ENCODE results near the gene PLB1.

Gene PLB1

DNA sequence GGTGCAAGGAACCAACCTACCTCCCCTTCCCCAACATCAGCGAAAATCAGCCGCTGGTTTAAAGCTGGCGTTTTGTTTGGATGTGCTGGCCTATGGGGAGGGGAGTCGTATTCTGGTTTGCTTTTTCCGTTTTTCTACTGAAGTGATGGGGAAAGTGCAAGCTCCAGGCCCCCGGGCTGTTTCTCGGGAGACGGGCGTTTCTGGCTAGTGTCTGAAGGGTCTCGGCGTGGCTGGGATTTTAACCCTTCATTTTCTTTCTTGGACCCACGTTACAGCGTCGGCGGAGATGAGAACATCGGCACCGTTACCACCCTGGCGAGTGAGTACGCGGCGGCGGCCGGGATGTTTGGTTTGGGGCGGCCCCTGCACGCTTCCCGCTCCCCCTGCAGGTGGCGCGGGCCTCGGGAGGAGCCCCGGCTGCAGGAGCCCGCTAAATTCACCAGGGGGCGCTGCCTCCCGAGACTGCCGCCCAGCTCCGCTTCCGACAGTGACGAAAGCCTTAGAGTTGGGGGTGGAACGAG, 70.7 kb downstream of the PLB1 start:
- peak; percentile 90 for DNase-seq

DNA sequence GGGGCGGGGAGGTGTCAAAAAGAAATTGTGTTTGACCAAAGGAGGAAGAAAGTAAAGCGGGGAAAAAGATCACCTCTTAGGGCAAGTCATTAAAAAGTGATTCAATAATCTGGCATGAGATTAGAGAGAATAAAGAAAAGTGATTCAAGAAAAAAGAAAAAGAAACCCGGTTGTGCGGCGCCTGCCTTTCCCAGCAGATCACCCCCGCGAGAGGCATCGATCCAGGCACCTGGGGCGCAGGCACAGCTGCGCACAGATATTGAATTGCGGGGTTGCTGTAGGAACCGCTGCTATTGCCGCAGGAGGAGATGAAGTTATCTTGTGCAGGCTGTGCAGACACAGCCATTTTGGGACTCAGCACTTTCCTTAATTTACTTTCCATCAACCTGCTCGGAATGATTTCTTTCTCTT, 71.2 kb downstream of the PLB1 start:
- no peak for DNase-seq

DNA sequence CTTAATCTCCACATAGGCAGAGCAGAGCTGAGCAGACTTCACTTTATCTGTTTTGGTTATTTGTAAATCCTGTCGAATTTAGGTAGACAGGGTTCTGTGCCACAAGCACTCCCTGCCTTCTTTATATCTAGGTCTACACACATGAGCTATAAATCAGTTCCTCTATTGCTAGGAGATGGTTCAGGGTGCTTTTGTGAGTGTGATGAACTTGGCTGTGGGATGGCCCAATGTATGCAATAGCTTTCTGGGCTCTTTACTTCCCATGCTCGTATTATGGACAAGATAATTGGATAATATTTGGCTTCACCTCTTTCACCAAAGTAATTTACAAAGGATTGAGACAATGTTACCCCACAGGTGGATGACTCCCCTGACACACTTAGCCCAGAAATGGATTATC, 72.2 kb downstream of the PLB1 start:
- no peak for DNase-seq

DNA sequence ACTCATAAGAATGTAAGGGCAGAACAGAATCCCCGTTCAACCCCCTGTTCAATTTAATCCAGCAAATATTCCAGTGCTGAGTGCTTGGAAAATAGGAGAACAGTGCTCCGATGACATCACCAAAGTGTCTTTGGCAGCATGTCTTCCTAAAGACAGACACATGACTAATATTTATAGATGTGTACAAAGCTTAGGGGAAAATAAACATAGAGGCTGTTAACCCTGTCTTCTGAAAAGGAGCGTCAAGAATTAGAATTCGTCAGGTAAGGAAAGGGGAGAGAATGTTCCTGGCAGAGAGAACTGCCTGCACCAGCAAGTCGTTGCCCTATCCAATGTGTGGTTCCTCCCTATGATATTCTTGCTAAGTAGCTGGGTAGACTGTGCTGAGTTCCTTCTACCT, 72.7 kb downstream of the PLB1 start:
- DNase-seq = no peak

DNA sequence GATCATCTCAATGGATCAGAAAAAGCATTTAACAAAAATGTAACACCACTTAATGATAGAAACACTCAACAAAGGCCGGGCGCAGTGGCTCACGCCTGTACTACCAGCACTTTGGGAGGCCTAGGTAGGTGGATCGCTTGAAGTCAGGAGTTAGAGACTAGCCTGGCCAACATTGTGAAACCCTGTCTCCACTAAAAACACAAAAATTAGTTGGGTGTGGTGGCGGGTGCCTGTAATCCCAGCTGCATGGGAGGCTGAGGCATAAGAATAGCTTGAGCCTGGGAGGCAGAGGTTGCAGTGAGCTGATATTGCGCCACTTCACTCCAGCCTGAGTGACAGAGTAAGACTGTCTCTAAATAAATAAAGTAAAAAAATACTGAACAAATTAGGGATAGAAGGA, 74.6 kb downstream of the PLB1 start:
- no peak for DNase-seq

DNA sequence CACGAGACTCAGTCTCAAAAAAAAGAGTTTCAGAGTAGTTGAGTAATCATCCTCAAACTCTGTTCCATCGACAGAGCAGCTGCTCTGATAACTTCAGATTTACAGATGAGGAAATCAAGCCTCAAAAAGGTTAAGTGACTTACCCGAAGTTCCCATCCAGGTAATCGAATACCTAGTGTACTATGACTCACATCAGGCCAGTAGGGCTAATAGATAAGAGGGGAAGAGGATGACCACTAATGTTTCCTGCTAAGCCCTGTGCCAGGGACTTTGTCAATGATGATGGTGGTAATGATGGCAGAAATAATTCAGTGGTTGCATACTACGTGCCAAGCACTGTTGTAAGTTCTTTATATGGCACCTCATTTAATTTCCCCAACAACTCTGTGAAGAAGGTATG, 80.9 kb downstream of the PLB1 start:
- DNase-seq = no peak

DNA sequence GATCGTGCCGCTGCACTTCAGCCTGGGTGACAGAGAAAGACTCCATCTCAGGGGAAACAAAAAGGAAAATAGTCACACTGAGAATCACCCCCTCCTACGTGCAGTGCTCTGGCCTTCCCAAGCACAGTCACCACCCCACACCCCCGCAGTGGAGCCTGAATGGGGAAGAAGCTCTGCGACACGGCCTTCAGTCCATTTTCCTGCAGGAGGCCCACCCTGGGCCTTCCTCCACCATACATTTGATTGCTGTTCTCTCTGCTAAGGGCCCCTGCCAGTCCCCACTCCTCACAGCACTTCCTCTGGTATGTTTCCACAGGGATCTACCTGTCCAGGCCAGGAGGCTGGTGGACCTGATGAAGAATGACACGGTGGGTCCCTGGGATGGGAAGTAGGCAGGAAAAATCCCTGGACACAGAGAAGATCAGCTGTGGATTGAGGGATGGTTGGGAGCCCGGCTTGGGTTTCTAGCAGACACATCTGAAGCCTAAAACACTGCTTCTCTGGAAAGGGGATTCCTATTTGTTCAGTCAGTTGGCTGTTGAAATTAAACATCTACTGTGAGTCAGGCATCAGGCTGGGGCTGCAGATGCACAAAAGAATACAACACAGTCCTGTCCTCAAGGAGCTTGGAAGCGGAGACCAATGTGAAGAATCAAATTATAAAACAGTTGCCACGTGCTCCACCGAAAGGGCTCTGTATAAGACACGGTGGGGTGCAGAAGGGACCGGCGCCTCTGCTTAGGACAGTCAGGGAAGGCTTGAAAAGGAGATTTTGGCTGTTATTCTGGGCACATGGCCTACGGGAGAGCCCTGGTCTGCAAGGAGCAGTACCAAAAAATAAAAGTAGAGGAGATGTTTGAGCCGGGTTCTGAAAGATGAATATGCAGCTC, 82.2 kb downstream of the PLB1 start:
- DNase-seq = no peak

DNA sequence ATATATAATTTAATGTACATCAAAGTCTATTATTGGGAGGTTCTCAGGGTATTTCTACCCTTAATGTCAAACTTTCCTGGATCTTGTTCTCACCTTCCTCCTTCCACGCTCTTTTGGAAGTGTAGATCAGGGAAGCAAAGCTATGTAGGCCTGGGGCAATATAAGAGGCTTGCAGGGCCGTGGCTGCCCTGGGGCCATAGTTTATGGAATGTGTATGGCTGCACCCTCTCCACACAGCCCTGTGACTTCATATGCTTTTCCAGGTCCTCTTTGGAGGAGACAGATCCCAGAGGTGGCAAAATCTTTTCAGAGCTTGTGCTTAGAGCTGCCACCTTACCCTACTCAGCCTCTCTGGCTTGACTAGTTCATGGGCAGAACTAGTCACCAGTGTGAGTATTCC, 82.9 kb downstream of the PLB1 start:
- DNase-seq = no peak

DNA sequence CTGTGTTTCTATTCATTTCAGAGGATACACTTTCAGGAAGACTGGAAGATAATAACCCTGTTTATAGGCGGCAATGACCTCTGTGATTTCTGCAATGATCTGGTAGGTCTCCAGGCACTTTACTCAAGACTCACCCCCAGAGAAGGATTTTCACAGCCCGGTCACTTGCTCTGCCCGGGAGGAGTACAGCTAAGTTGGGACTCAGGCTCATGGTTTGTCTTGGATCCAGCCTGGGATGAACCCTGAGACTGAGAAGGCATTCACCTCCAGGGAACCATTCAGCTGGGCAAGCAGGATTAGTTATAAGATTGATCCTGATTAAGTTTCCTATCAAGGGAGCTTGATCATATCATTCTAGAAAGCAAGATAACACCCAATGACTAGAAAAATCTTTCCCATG, 83.7 kb downstream of the PLB1 start:
- DNase-seq = no peak

DNA sequence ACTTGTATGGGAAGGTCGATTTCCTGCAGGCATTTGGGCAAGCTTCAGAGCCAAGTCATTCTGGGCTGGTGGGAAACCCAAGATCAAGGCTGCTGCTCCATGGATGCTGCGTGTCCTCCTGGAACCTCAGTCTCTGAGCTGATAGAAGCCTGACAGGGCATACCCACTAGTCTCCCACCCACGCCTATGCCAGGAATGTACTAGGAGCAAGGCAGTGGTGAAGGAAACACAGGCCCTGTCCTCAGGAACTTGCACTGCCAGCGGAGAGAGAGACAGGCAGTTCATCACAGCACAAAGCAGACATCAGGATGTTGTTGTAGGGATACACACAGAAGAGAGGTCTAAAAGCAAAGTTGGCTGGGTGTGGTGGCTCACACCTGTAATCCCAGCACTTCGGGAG, 84.2 kb downstream of the PLB1 start:
- DNase-seq = no peak

DNA sequence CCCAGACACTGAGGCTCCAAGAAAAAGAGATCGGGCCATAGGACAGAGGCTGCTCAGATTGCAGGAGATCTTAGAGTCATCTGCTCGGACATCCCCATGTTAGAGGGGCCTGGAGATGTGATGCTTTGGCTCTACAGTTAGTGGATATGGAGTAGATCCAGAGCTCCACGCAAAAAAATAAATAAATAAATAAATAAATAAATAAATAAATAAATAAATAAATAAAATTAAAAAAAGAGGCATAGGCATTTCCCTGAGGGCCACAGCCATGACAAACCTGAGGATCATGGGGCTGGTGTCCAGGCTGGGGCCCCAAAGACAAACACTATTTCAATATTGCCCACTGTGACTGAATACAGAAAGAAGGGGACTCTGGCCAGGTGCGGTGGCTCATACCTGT, 85.5 kb downstream of the PLB1 start:
- no peak for DNase-seq

DNA sequence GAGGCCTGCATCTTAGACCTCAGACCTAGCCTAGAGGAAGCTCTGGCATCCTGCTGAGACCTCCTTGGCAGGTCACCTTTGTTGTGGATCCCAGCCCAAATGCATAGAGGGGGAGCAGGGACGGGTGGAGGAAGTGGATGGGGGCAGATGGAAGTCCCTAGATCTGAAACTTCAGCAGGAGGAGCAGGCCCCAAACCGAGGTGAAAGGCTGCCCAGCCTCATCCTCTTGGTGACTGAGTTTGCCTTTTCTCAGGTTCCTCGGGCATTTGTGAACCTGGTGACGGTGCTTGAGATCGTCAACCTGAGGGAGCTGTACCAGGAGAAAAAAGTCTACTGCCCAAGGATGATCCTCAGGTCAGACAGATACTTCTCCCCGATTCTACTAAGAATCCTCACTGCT, 86.3 kb downstream of the PLB1 start:
- no peak for DNase-seq

DNA sequence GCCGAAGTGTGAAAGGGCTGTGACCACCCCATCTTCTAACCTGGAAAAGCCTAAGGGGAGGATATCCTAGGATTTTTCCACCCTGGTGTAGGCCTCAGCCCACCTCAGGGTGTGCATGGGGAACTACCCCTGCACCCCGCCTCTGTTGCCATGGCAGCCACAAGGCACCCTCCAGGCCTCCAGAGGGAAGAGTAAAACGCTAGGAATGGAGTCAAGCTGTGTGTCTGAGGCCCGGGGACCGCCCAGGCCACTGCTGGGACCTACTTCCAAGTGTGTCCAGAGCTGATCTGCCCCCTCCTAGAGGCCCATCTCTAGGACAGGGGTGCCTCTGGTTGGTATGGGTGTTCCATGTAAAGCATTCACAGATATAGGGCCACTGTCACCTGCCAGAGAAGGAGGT, 86.7 kb downstream of the PLB1 start:
- no peak for DNase-seq

DNA sequence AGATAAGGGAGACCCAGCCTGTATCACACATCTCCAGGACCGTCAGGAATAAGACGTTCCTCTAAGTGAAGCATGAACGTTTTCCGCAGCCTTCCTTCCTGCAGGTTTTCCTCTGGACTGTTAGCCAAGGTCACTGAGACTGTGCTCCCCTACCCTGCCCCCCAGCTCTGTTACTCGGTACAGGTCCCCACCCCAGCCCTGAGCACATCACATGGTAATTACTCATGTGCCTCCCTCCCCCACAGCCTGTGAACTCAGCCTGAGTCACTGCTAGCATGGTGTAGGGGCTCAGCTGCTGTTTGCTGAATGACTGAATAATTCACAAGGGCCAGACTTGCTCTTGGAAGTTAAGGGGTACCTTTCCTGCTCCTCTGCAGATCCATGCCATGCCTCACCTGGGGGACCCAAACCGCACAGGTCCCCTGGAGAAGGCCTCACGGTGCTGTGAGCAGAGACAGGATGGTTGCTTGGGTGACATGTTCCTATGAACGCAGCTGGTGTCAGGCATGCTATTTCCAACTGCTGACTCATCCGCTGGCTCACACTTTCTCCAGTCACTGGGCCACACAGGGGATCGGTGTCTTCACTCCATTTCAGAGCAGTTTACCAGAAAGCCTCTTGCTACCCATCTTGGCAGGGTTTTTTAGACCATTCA, 88.2 kb downstream of the PLB1 start:
- peak; percentile 82 for DNase-seq

DNA sequence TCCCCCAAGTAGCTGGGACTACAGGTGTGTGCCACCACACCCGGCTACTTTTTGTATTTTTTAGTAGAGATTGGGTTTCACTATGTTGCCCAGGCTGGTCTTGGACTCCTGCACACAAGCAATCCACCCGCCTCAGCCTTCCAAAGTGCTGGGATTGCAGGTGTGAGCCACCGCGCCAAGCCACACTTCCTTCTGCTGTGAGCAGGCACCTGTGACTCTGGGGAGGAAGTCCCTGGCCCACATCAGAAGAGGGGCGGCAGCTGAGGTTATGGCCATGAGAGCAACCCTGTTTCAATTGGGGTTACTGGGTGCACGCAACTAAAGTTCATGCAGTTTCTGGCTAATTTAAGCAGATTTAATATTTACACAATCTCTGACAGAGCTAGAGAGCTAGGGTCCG, 91.0 kb downstream of the PLB1 start:
- DNase-seq = peak; percentile 39

DNA sequence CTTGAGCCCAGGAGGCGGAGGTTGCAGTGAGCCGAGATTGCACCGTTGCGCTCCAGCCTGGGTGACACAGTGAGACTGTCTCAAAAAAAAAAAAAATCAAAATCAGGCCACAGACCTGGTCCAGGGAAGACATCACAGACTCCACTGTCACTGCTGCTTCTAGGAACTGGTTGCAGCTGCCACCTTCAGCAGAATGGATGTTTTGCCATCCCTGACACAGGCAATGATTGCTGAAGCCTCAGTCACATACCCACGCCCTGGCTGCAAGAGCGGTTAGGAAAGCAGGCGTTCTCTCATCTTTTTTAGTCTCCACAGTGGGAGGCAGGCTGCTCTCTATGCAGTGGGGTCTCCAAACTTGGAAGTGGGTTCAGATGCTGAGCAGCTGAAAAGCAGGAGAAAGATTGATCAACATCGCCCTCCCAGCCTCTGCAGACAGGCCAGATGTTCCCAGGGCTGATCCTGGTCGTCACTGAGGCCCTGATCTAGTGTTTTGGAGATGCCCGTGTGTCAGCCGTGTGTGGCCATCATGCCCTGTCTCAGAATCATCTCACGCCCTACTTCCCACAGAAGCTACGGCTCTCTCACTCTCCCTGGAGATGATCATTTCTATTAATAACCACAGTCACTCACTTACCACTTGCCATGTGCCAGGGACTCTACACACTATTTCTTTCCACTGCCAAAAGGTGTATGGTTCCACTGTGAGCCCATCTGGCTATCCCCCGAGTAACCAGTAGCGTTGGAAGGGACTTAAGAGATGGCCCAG, 91.8 kb downstream of the PLB1 start:
- no peak for DNase-seq

DNA sequence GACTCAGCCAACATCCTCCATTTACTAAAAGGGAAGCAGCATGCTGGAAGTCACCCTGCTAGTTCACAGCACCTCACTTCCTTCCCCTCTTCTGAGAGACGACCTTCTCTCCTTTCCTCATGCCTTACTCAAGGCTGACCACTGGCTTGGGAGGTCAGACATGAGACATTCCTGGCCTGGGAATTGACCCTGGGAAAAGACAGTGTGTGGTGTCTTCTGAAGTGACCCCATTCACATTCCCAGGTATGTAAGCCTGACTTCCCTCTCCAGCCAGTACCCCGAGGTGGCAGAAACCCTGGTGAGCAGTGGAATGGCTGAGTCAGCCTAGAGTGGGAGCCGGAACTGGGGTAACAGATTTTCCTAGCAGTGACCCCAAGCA, 92.4 kb downstream of the PLB1 start:
- DNase-seq = no peak

DNA sequence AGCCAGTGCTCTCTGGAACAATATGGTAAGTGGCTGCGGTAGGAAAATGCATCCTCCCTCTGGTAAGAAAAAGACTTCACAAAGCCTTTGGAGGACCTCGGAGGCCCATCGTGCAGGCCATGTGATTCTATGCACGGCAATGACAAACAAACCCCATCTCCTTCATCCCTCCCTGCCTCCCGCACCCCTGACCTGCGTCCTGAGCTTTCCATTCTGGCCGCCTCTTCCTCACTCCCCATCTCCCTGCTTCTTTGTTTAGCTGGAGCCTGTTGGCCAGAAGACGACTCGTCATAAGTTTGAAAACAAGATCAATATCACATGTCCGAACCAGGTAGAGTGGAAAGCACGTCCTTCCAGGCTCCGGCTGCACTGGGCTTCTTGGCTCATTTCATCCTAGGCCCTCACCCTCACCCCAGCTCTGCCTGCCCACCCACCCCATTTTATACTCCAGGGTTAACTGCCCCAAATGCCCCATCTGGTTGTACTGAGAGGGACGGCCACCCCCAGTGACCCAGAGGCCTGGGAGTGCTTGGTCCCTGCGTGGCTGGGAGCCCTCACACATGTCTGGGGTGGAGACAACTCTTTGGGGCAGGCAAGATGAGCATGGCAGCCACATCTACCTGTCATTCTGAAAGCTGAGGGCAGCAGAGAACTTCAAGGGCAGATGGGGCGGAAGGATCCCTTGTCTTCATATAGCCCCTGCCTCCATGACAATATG, 94.0 kb downstream of the PLB1 start:
- no peak for DNase-seq

DNA sequence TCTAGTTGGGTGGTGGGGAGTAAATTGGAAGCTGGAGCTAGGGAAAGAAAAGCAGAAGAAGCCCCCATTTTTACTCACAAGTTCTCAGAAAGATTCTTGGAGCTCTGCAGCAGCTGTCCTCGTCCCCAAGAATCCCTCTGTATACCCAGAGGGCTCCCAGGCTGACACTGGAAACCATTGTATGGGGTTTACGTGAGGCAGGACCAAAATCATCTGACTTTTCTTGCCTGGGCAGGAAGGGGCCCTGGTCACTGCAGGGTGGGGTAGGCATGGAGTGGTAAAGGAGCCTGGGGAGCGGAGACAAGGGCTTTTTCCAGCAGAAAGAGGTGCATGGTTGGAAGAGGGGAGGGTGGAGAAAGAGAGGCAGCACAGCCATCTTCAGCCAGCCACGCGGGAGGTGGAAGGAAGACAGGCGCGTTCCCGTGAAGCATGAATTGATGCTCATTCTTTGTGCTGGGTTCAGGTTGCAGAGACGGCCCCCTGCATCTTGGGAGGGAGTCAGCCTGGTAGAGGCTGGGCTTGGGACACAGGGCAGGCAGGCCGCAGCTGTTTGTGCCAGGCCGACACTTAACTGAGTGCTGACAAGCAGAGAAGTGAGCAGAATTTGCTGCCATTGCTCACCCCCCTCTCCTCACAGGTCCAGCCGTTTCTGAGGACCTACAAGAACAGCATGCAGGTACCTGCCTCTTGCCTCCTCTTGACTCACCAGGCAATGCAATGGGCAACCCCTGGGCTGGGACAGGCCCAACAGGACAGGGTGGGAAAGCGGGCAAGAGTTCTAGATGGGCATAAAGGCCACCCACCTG, 94.8 kb downstream of the PLB1 start:
- DNase-seq = no peak

DNA sequence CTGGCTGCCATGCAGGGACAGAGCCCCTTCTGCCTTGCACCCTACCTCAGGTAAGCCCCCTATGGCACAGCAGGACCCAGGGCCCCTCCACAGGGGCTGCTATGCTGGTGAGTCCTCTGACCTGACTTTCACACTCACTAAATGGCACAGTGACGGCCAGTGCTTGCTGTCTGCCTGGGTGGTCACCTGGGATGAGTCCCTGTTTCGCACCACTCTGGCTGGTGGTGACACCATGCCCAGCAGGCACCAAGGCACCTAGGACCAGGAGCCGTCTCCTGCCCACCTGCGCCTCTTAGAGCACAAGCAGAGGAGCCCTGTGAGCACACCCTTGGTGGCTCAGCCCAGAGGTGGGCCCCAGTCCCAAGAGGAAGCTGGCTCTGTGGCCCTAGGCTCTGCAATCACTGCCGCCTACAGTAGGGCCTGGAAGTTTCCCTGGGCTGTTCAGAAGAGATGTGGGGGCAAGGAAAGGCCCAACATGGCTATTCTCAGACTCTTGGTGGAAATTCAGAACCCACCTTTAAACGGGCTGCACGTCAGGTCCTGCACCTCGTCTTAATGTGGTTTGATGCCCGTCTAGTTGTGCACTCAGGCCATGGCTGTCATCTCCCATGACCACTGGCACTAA, 96.0 kb downstream of the PLB1 start:
- no peak for DNase-seq

DNA sequence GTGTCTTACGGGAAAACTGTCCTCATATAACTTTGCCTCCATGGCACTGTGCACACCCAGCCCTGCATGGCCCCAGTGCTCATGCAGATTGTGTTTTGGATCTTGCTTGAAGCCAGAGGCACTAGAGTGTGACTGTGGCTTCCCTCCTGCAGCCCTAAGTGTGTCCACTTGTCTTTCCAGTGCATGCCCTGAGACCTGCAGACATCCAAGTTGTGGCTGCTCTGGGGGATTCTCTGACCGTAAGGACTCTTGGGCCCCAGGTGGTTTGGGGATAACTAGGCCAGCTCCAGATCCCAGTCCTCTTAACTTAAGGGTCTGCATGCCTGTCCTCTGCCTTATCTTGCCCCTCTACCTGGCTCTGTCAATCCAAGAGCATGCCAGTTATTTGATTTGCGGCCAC, 96.6 kb downstream of the PLB1 start:
- no peak for DNase-seq
